GM12878 (cell line): ENCODE results near the gene OR6C75. TPM values are rescaled to one million over a fixed set of nuclear protein-coding genes. Genes with fewer than 3 reads are reported as not detected.
"Not testable (repeated sequence)": the region's sequence is repeated elsewhere in the genome, so short reads cannot be mapped to it uniquely, and the experiment has no call there.

Source experiments
- ATAC-seq: fragments of 200-7000 bp; cut with Tn5 transposase; 3 replicates; pipeline ENCODE4 v1.9.1; 2020; ENCODE audit warnings: mild to moderate bottlenecking, moderate library complexity
- BruUV-seq: library from RNA; stranded (reverse); fragments of 400-500 nt; replicated peaks from 2 replicates; lab custom pipeline; 2021; lab: Mats Ljungman, UMichigan
- CTCF ChIA-PET: fragments of 300-600 bp; sonication (Branson Sonifier 250); formaldehyde crosslinking; extraction: SDS; loops from one replicate; lab custom pipeline; 2021; ENCODE audit warnings: inconsistent platforms; lab: Yijun Ruan, JAX
- POLR2A ChIA-PET: fragments of 350-600 bp; formaldehyde crosslinking; extraction: SDS; loops from one replicate; lab custom pipeline; 2021; ENCODE audit warnings: inconsistent platforms; lab: Charles Lee
- RAD21 ChIA-PET: fragments of 300-600 bp; sonication (Branson Sonifier 250); formaldehyde crosslinking; loops from one replicate; lab custom pipeline; 2023; ENCODE audit warnings: antibody characterized with exemption; ENCODE audit not compliant: unreplicated experiment; lab: Charles Lee
- SMC1A ChIA-PET: fragments of 300-600 bp; sonication (Branson Sonifier 250); formaldehyde crosslinking; loops from one replicate; lab custom pipeline; 2023; ENCODE audit not compliant: unreplicated experiment, uncharacterized antibody; lab: Charles Lee
- DNase-seq: peaks from one replicate; pipeline ENCODE4 v3.0.0-alpha.2; 2011; ENCODE audit warnings: low read depth, low spot score
- FAIRE-seq: peaks from 3 replicates; lab custom pipeline; 2011; peaks lifted over from hg19 to GRCh38; lab: Jason Lieb, UNC
- H2AFZ ChIP-seq: 2 replicates; pipeline ENCODE4 v1.6.0; 2011; ENCODE audit warnings: low read depth, low read length, control low read depth; ENCODE audit not compliant: control insufficient read depth
- H3K27ac ChIP-seq: 2 replicates; pipeline ENCODE4 v1.5.1; 2011; ENCODE audit warnings: control low read depth; ENCODE audit not compliant: control insufficient read depth, insufficient read depth
- H3K27me3 ChIP-seq, 2 experiments: replicated peaks in 1 of 2; 2 replicates each; pipeline versions ENCODE4 v1.6.0 to v1.6.1; 2011; ENCODE audit warnings: low read length in 1 of 2; ENCODE audit not compliant: control insufficient read depth in 2 of 2, insufficient read depth in 2 of 2
- H3K36me3 ChIP-seq, 2 experiments: 2 replicates each; pipeline ENCODE4 v1.5.1; 2011; ENCODE audit warnings: low read length in 1 of 2; ENCODE audit not compliant: control insufficient read depth in 2 of 2, insufficient read depth in 2 of 2
- H3K4me1 ChIP-seq: 2 replicates; pipeline ENCODE4 v1.6.1; 2011; ENCODE audit warnings: mild to moderate bottlenecking, low read length, moderate library complexity, mixed read lengths; ENCODE audit not compliant: control insufficient read depth, insufficient read depth
- H3K4me2 ChIP-seq: 2 replicates; pipeline ENCODE4 v1.6.0; 2011; ENCODE audit warnings: control low read depth; ENCODE audit not compliant: control insufficient read depth, insufficient read depth
- H3K4me3 ChIP-seq: fragments of 200-600 bp; sonication (generic); 2 replicates; pipeline ENCODE4 v1.5.1; 2016
- H3K79me2 ChIP-seq: 2 replicates; pipeline ENCODE4 v1.6.0; 2011; ENCODE audit warnings: low read length; ENCODE audit not compliant: control insufficient read depth, insufficient read depth
- H3K9ac ChIP-seq: 2 replicates; pipeline ENCODE4 v1.8.0; 2011; ENCODE audit warnings: low read length, control low read depth, mixed read lengths; ENCODE audit not compliant: control insufficient read depth, insufficient read depth
- H3K9me3 ChIP-seq: replicated peaks from 3 replicates; pipeline ENCODE4 v1.5.1; 2011; ENCODE audit warnings: mild to moderate bottlenecking, low read length; ENCODE audit not compliant: control insufficient read depth, insufficient read depth
- H4K20me1 ChIP-seq: 2 replicates; pipeline ENCODE4 v1.6.0; 2011; ENCODE audit not compliant: control insufficient read depth, insufficient read depth
- BHLHE40 ChIP-seq, 2 experiments: fragments of 450-650 bp in 1 of 2; IDR thresholded peaks; 2 replicates each; pipeline ENCODE4 v1.6.1; 2011 to 2017; ENCODE audit warnings: low read depth in 2 of 2, borderline replicate concordance in 1 of 2, improper control_type of control experiment in 1 of 2, low read length in 1 of 2, mild to moderate bottlenecking in 1 of 2
- GABPA ChIP-seq: IDR thresholded peaks from 2 replicates; pipeline ENCODE4 v1.6.1; 2014; ENCODE audit warnings: antibody characterized with exemption, low read depth, mild to moderate bottlenecking, inconsistent platforms
- RCOR1 ChIP-seq: conservative IDR thresholded peaks from 2 replicates; pipeline ENCODE4 v1.6.1; 2012; ENCODE audit warnings: low read depth, low read length, improper control_type of control experiment
- STAT1 ChIP-seq: fragments of 450-650 bp; conservative IDR thresholded peaks from 2 replicates; pipeline ENCODE4 v1.6.1; 2014; ENCODE audit warnings: antibody characterized with exemption, mild to moderate bottlenecking
- SUPT20H ChIP-seq: IDR thresholded peaks from 2 replicates; pipeline ENCODE4 v1.6.1; 2011; ENCODE audit warnings: low read depth, mild to moderate bottlenecking, low read length, moderate library complexity, borderline replicate concordance; ENCODE audit not compliant: control insufficient read depth
- TAF1 ChIP-seq: IDR thresholded peaks from 2 replicates; pipeline ENCODE4 v1.6.1; 2011; ENCODE audit warnings: mild to moderate bottlenecking, low read depth, low read length, borderline replicate concordance
- ZNF687 ChIP-seq: fragments of 450-650 bp; IDR thresholded peaks from 2 replicates; pipeline ENCODE4 v1.6.1; 2017; ENCODE audit warnings: mild to moderate bottlenecking, moderate library complexity
- WGBS: methylation state at CpG from one replicate; pipeline ENCODE4 v1.1.6; 2016; ENCODE audit warnings: low lambda C conversion rate; ENCODE audit not compliant: insufficient replicate concordance, insufficient coverage; ENCODE audit errors: missing lambda C conversion rate; 5-methylcytosine and 5-hydroxymethylcytosine counted together
- in situ Hi-C: fragments of 300-500 bp; cut with MboI; formaldehyde crosslinking; loops from 9 replicates; pipeline ENCODE4 v1.14.3; 2018; ENCODE audit warnings: mixed read lengths
- intact Hi-C: fragments of 100-400 bp; cut with micrococcal nuclease; formaldehyde crosslinking; loops from one replicate; pipeline ENCODE4 v1.14.2; 2022; ENCODE audit not compliant: unreplicated experiment
- polyA plus RNA-seq, 11 experiments: library from polyadenylated mRNA; depleted of rRNA in 4 of 11; unstranded in 6 of 11; stranded (reverse) in 5 of 11; fragments of >200 nt; fragmentation: Nextera tagmentation in 4 of 11; fragmentation: Illumina TruSeq in 1 of 11; extraction: Ambion mirVana in 4 of 11; extraction: Trizol in 1 of 11; gene quantifications; 1 replicate in 1 of 11; 2 replicates in 10 of 11; pipeline versions ENCODE4 v1.2.1 to v1.2.3, GENCODE V29; 2011 to 2016; ENCODE audit warnings: inconsistent platforms in 2 of 11, missing spikeins in 2 of 11, low read depth in 1 of 11
- total RNA-seq, 4 experiments: library from RNA; depleted of rRNA in 3 of 4; stranded (reverse); fragments of >200 nt in 3 of 4; fragmentation: Illumina TruSeq in 1 of 4; extraction: Trizol in 1 of 4; gene quantifications; 2 replicates each; pipeline versions ENCODE4 v1.2.1 to v1.2.3, GENCODE V29; 2013 to 2021

Gene OR6C75
- total and polyA plus RNA-seq, 10 of the 15 experiments (the other 5 are each of a cell fraction or from before 2014, with no cell fraction given), result not detected

- TF ChIP-seq ZNF687 (no peak), RCOR1 (no peak), BHLHE40 (IDR thresholded peaks at IDR 0.05; ENCODE audit: borderline replicate concordance in 1 of 2, low read depth in 2 of 2, low read length in 1 of 2) (no peak), SUPT20H (no peak), TAF1 (no peak), GABPA (no peak), STAT1 (no peak)
Measured at GRCh38 chr12:55407866-55408265, 45.1 kb downstream of the OR6C75 start (continued).

GRCh38 chr12:55409133-55409532 is 46.4 kb downstream of the OR6C75 start:
- intact Hi-C loops, FAIRE-seq, H2AFZ ChIP-seq, H3K4me2 ChIP-seq, SMC1A ChIA-PET, POLR2A ChIA-PET, H3K27me3 ChIP-seq, RAD21 ChIA-PET, H4K20me1 ChIP-seq, H3K79me2 ChIP-seq, CTCF ChIA-PET, H3K4me3 ChIP-seq, H3K36me3 ChIP-seq, ATAC-seq, in situ Hi-C loops, H3K4me1 ChIP-seq, H3K9ac ChIP-seq, H3K9me3 ChIP-seq, DNase-seq, BruUV-seq, H3K27ac ChIP-seq: not testable (repeated sequence)
- 45% methylated on average over 1 of the region's 1 CpG for whole genome bisulfite sequencing

- H3K4me2 ChIP-seq, CTCF ChIA-PET, BruUV-seq: not testable (repeated sequence)
Measured at GRCh38 chr12:55412138-55412537, 49.4 kb downstream of the OR6C75 start.

More at GRCh38 chr12:55412138-55412537, 49.4 kb downstream of the OR6C75 start:
- H3K4me1 ChIP-seq, POLR2A ChIA-PET, DNase-seq, H3K79me2 ChIP-seq, ATAC-seq, H3K9ac ChIP-seq, H3K9me3 ChIP-seq, H3K27ac ChIP-seq, RAD21 ChIA-PET, SMC1A ChIA-PET, FAIRE-seq, H4K20me1 ChIP-seq, H3K4me3 ChIP-seq, H3K36me3 ChIP-seq, in situ Hi-C loops, H3K27me3 ChIP-seq, intact Hi-C loops, H2AFZ ChIP-seq: not testable (repeated sequence)
- WGBS, result 69% methylated on average over 15 of the region's 15 CpGs
